ENCODE data around the gene PHKA2. TPM values are rescaled to one million over a fixed set of nuclear protein-coding genes. Genes with fewer than 3 reads are reported as not detected.
"Not testable (repeated sequence)": the region's sequence is repeated elsewhere in the genome, so short reads cannot be mapped to it uniquely, and the experiment has no call there.

The PHKA2 gene
- total RNA-seq, 4 donors from 2014 or later = 8.7 to 17.6 (median 14.1) TPM

DNA sequence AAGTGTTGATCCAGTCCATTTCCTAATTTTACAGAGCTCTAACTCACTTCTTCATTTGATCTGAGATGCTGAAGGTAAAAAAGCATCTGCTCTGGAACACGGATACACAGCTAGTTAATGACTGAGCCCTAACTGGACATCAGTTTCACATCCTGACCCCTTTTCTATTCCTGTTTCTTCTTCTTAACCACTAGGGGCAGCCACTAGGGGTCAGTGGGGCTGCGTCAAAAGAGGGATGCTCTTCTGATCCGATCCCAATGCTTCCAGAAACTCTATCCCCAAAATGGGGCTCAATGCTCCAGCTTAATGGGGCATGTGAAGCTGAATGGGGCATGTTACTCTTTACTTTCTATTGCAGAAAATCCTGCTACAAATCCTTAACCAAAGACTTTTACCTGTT lies 33.4 kb upstream of the PHKA2 start:
- no peak overlapping the region for H3K4me3 ChIP-seq (ENCODE audit: low read depth, poor library complexity, severe bottlenecking)
- TF ChIP-seq CTCF (IDR thresholded peaks at IDR 0.05) = no peak
- TF ChIP-seq POLR2A (IDR thresholded peaks at IDR 0.05) = no peak
- intact Hi-C loops (cut with DNase I; ENCODE audit: low total_unique reads) = no loop called here
- no peak for DNase-seq (ENCODE audit: low spot score in 2 of 2)
- WGBS, 2 donors = 43 to 65% methylated on average over 3 of the region's 3 CpGs

DNA sequence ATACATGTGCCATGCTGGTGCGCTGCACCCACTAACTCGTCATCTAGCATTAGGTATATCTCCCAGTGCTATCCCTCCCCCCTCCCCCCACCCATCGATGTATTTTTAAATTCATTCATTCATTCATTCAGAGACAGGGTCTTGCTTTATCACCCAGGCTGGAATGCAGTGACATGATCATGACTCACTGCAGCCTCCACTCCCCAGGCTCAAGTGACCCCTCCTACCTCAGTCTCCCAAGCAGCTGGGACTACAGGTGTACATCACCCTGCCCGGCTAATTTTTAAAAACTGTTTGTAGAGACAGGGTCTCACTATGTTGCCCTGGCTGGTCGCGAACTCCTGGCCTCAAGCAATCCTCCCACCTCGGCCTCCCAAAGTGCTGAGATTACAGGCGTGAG lies 32.7 kb upstream of the PHKA2 start:
- H3K4me3 ChIP-seq (ENCODE audit: low read depth, poor library complexity, severe bottlenecking); DNase-seq (ENCODE audit: low spot score in 2 of 2); intact Hi-C loops (cut with DNase I; ENCODE audit: low total_unique reads): not testable (repeated sequence)
- 87 to 95% methylated on average over 7 to 8 of the region's 8 CpGs for WGBS, 2 donors

DNA sequence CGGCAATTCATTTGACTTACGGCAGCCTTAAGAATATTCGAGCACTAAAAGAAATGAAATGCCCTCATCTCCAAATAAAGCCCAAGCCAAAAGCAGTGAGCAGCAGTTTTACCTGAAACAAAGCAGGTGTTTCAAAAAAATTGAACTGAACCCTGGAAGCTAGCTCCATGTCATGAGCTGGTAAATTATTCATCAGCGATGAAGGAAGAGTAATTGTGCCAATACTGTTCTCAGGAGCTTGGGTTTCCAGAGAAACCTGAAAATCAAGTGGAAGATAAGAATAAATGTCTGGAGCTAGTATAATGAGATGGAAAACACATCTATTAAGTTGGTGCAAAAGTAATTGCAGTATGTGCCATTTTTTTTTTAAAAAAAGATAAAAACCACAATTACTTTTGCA lies 24.0 kb upstream of the PHKA2 start:
- no peak for TF ChIP-seq CTCF (IDR thresholded peaks at IDR 0.05)
- no peak for TF ChIP-seq POLR2A (IDR thresholded peaks at IDR 0.05)
- intact Hi-C loops (cut with DNase I; ENCODE audit: low total_unique reads) = loop anchor here (2.0 kb wide), 1 partner anchor 69 kb away; no protein-coding TSS in a partner anchor
- 77 to 91% methylated on average over 4 of the region's 4 CpGs for WGBS, 2 donors
- no peak overlapping the region for H3K4me3 ChIP-seq (ENCODE audit: low read depth, poor library complexity, severe bottlenecking)
- no peak for DNase-seq (ENCODE audit: low spot score in 2 of 2)

- DNase-seq (ENCODE audit: low spot score in 2 of 2) = no peak
- WGBS, 2 donors = 86 to 94% methylated on average over 7 of the region's 7 CpGs
- no peak overlapping the region for H3K4me3 ChIP-seq (ENCODE audit: low read depth, poor library complexity, severe bottlenecking)
- intact Hi-C loops (cut with DNase I; ENCODE audit: low total_unique reads) = loop anchor here (2.0 kb wide), 1 partner anchor 68 kb away; no protein-coding TSS in a partner anchor
- TF ChIP-seq POLR2A (IDR thresholded peaks at IDR 0.05) (no peak), CTCF (IDR thresholded peaks at IDR 0.05) (no peak)
These were observed 23.1 kb upstream of the PHKA2 start for GRCh38 chrX:19007011-19007410.

GRCh38 chrX:19005909-19006308 lies 22.0 kb upstream of the PHKA2 start:
- intact Hi-C loops (cut with DNase I; ENCODE audit: low total_unique reads) = loop anchor here (2.0 kb wide), 1 partner anchor 67 kb away; no protein-coding TSS in a partner anchor

GRCh38 chrX:19003756-19004155 lies 19.8 kb upstream of the PHKA2 start:
- intact Hi-C loops (cut with DNase I; ENCODE audit: low total_unique reads) = no loop called here

More at GRCh38 chrX:19005909-19006308, 22.0 kb upstream of the PHKA2 start:
- TF ChIP-seq POLR2A (IDR thresholded peaks at IDR 0.05) = no peak
- no peak for TF ChIP-seq CTCF (IDR thresholded peaks at IDR 0.05)
- 72 to 85% methylated on average over 4 of the region's 4 CpGs for WGBS, 2 donors
- DNase-seq (ENCODE audit: low spot score in 2 of 2) = no peak
- no peak overlapping the region for H3K4me3 ChIP-seq (ENCODE audit: low read depth, poor library complexity, severe bottlenecking)

More at GRCh38 chrX:19003756-19004155, 19.8 kb upstream of the PHKA2 start:
- DNase-seq (ENCODE audit: low spot score in 2 of 2) = no peak
- TF ChIP-seq POLR2A (IDR thresholded peaks at IDR 0.05) = no peak
- TF ChIP-seq CTCF (IDR thresholded peaks at IDR 0.05) = no peak
- H3K4me3 ChIP-seq (ENCODE audit: low read depth, poor library complexity, severe bottlenecking) = no peak overlapping the region
- WGBS, 2 donors = 83% methylated on average over 5 of the region's 5 CpGs

Measured in lower leg skin (tissue), 4 donors.